HG02759 (cell line): ENCODE results near the gene TSPAN18.

Source experiments
- ATAC-seq: cut with Tn5 transposase; IDR thresholded peaks from one replicate; pipeline ENCODE4 v1.9.1; 2021; ENCODE audit warnings: mild to moderate bottlenecking, moderate library complexity; ENCODE audit not compliant: unreplicated experiment

Gene TSPAN18

GRCh38 chr11:44755556-44756523 lies 29.1 kb downstream of the TSPAN18 start:
- no peak for ATAC-seq

- no peak for ATAC-seq
These were observed 32.2 kb downstream of the TSPAN18 start for GRCh38 chr11:44758983-44759382.

- ATAC-seq, result no peak
These were observed 33.1 kb downstream of the TSPAN18 start for GRCh38 chr11:44759743-44760476.

- ATAC-seq, result no peak
These were observed 33.7 kb downstream of the TSPAN18 start for GRCh38 chr11:44760477-44760872.

GRCh38 chr11:44760917-44761550 lies 34.3 kb downstream of the TSPAN18 start:
- no peak for ATAC-seq

GRCh38 chr11:44761551-44761961 lies 34.8 kb downstream of the TSPAN18 start:
- ATAC-seq, result no peak

- no peak for ATAC-seq
These were observed 36.5 kb downstream of the TSPAN18 start for GRCh38 chr11:44763121-44763820.

GRCh38 chr11:44764583-44764982 lies 37.8 kb downstream of the TSPAN18 start:
- ATAC-seq, result no peak

- ATAC-seq, result no peak
These were observed 38.3 kb downstream of the TSPAN18 start for GRCh38 chr11:44765026-44765595.

- ATAC-seq, result no peak
These were observed 38.9 kb downstream of the TSPAN18 start for GRCh38 chr11:44765676-44766075.

- no peak for ATAC-seq
These were observed 39.6 kb downstream of the TSPAN18 start for GRCh38 chr11:44766112-44766971.

- no peak for ATAC-seq
These were observed 40.2 kb downstream of the TSPAN18 start for GRCh38 chr11:44766972-44767278.

GRCh38 chr11:44767421-44767820 lies 40.7 kb downstream of the TSPAN18 start:
- ATAC-seq, result no peak

GRCh38 chr11:44770401-44770800 lies 43.6 kb downstream of the TSPAN18 start:
- ATAC-seq, result no peak

- no peak for ATAC-seq
These were observed 44.5 kb downstream of the TSPAN18 start for GRCh38 chr11:44771252-44771734.

GRCh38 chr11:44771841-44772240 lies 45.1 kb downstream of the TSPAN18 start:
- no peak for ATAC-seq

- ATAC-seq, result no peak
These were observed 46.7 kb downstream of the TSPAN18 start for GRCh38 chr11:44773351-44773965.

- no peak for ATAC-seq
These were observed 47.3 kb downstream of the TSPAN18 start for GRCh38 chr11:44774108-44774507.

GRCh38 chr11:44774731-44775130 lies 48.0 kb downstream of the TSPAN18 start:
- ATAC-seq, result no peak
